Effector CD4-positive, alpha-beta T cell (primary cell): ENCODE results near the gene TBRG1.

Source experiments
- DNase-seq: peaks from one replicate; pipeline ENCODE4 v3.0.0-alpha.2; 2020

Gene TBRG1

GRCh38 chr11:124612567-124613246, 10.0 kb upstream of the TBRG1 start:
- no peak for DNase-seq

GRCh38 chr11:124618863-124619262, 3.8 kb upstream of the TBRG1 start:
- DNase-seq: no peak

- DNase-seq: no peak
These were observed 1.3 kb downstream of the TBRG1 start for GRCh38 chr11:124623861-124624525.

GRCh38 chr11:124625504-124626168, 3.0 kb downstream of the TBRG1 start:
- no peak for DNase-seq

GRCh38 chr11:124627546-124627945, 4.9 kb downstream of the TBRG1 start:
- DNase-seq: no peak

- DNase-seq: no peak
These were observed 7.3 kb downstream of the TBRG1 start for GRCh38 chr11:124629961-124630360.

GRCh38 chr11:124633355-124633754, 10.7 kb downstream of the TBRG1 start:
- DNase-seq: no peak

GRCh38 chr11:124635932-124636331, 13.3 kb downstream of the TBRG1 start:
- DNase-seq: no peak

GRCh38 chr11:124638500-124638899, 15.8 kb downstream of the TBRG1 start:
- no peak for DNase-seq

GRCh38 chr11:124639186-124639585, 16.5 kb downstream of the TBRG1 start:
- no peak for DNase-seq

- DNase-seq: no peak
These were observed 18.0 kb downstream of the TBRG1 start for GRCh38 chr11:124640666-124641065.

GRCh38 chr11:124642628-124643027, 20.0 kb downstream of the TBRG1 start:
- no peak for DNase-seq

- no peak for DNase-seq
These were observed 20.5 kb downstream of the TBRG1 start for GRCh38 chr11:124643042-124643604.

- no peak for DNase-seq
These were observed 21.2 kb downstream of the TBRG1 start for GRCh38 chr11:124643605-124644425.

- no peak for DNase-seq
These were observed 22.0 kb downstream of the TBRG1 start for GRCh38 chr11:124644426-124645280.

GRCh38 chr11:124646148-124646547, 23.5 kb downstream of the TBRG1 start:
- DNase-seq: no peak

GRCh38 chr11:124648610-124649009, 25.9 kb downstream of the TBRG1 start:
- DNase-seq: no peak

GRCh38 chr11:124656774-124657630, 34.3 kb downstream of the TBRG1 start:
- DNase-seq: no peak

- DNase-seq: no peak
These were observed 35.2 kb downstream of the TBRG1 start for GRCh38 chr11:124657904-124658303.

GRCh38 chr11:124658501-124658900, 35.8 kb downstream of the TBRG1 start:
- DNase-seq: no peak

GRCh38 chr11:124658986-124659385, 36.3 kb downstream of the TBRG1 start:
- DNase-seq: no peak
